Sciatic nerve (tissue), 2 donors: Measurements from ENCODE around the gene DYNAP. TPM values are rescaled to one million over a fixed set of nuclear protein-coding genes. Genes with fewer than 3 reads are reported as not detected.

Source experiments
- ATAC-seq: fragments of 200-7000 bp; cut with Tn5 transposase; one replicate; pipeline ENCODE4 v1.9.1; 2020; ENCODE audit warnings: mild to moderate bottlenecking, moderate library complexity
- DNase-seq: peaks from one replicate; pipeline ENCODE4 v3.0.0-alpha.2; 2020; ENCODE audit warnings: low spot score
- intact Hi-C: fragments of 100-400 bp; cut with DNase I; formaldehyde crosslinking; loops from one replicate; pipeline ENCODE4 v1.14.2; 2022
- total RNA-seq: library from RNA; stranded (reverse); fragmentation: NEBNext Ultra II Directional; extraction: Animal tissue kit (Norgen Biotek cat#: 25700); gene quantifications from one replicate; pipeline ENCODE4 v1.2.1, GENCODE V29; 2021
- donor health status: DM: no; HTN: no; CAD: no.
- donor health status: DM: no; HTN: no; CAD: no.

DYNAP gene
- total RNA-seq, 1 donor from 2014 or later: not detected

- ATAC-seq (no peak), DNase-seq (no peak)
- intact Hi-C loops: no loop called here
Measured at GRCh38 chr18:54622084-54622483, 31.0 kb downstream of the DYNAP start.

GRCh38 chr18:54626779-54627178 lies 35.7 kb downstream of the DYNAP start:
- no peak for DNase-seq
- no peak for ATAC-seq
- intact Hi-C loops: no loop called here

GRCh38 chr18:54630963-54631362 lies 39.9 kb downstream of the DYNAP start:
- DNase-seq (no peak), ATAC-seq (no peak)
- intact Hi-C loops: no loop called here

GRCh38 chr18:54636217-54636616 lies 45.2 kb downstream of the DYNAP start:
- ATAC-seq: no peak

DNA sequence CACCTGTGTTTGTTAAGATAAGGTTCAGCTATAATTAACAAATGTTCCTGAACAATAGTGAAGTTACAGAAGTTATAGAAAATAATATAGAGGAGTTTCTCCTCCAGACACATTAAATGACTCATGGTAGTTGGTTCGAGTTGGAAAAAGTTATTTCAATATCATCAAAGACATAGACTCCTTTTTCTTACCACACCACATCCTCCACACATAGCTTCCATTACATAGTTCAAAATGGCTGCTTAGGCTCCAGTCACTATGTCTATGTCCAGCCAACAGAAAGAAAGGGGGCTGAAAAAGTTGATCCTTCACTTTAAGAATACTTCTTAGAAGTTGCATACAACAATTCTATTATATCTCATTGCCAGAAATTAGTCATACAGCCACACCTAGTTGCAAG lies 50.7 kb downstream of the DYNAP start:
- ATAC-seq (no peak), DNase-seq (no peak)
- intact Hi-C loops: no loop called here

More at GRCh38 chr18:54636217-54636616, 45.2 kb downstream of the DYNAP start:
- no peak for DNase-seq
- intact Hi-C loops: no loop called here

GRCh38 chr18:54647176-54647575 lies 56.1 kb downstream of the DYNAP start:
- DNase-seq: no peak
- intact Hi-C loops: no loop called here
- ATAC-seq: no peak

Other genes starting within 250 kb of the DYNAP start
- 0.85 TPM for gene STARD6, start 233.4 kb upstream of the DYNAP start, total RNA-seq
- gene C18orf54, start 233.3 kb upstream of the DYNAP start, total RNA-seq: 5.9 TPM
- gene RAB27B, start 237.2 kb downstream of the DYNAP start, total RNA-seq: 0.62 TPM